ENCODE results near the gene SMOC2.

SMOC2 gene

DNA sequence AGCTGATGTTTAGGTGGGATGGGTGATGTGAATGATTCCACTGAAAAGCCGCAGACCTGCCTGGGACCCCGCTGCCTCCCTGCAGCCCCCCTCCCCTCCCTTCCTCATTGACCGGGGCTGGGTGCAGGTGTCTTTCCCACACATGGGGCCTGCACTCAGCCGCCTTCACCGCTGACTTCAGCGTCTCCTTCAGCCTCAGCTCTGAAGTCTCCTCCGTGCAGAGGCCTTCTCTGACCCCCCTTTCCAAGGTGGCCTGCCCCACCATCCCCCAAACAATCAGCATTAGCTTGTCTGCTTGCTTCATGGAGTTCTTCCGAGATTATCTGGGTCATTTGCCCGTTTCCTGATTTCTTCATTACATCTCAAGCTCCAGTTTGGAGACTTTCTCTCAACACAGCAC, 140.7 kb downstream of the SMOC2 start:
- H3K4me3 ChIP-seq (ENCODE audit: low read depth, low read length), result no peak overlapping the region

GRCh38 chr6:168582571-168582981, 141.6 kb downstream of the SMOC2 start:
- TF ChIP-seq, protein P1, sequence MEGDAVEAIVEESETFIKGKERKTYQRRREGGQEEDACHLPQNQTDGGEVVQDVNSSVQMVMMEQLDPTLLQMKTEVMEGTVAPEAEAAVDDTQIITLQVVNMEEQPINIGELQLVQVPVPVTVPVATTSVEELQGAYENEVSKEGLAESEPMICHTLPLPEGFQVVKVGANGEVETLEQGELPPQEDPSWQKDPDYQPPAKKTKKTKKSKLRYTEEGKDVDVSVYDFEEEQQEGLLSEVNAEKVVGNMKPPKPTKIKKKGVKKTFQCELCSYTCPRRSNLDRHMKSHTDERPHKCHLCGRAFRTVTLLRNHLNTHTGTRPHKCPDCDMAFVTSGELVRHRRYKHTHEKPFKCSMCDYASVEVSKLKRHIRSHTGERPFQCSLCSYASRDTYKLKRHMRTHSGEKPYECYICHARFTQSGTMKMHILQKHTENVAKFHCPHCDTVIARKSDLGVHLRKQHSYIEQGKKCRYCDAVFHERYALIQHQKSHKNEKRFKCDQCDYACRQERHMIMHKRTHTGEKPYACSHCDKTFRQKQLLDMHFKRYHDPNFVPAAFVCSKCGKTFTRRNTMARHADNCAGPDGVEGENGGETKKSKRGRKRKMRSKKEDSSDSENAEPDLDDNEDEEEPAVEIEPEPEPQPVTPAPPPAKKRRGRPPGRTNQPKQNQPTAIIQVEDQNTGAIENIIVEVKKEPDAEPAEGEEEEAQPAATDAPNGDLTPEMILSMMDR (IDR thresholded peaks at IDR 0.05; ENCODE audit: low read depth, low read length), result no peak
- no peak overlapping the region for H3K4me3 ChIP-seq (ENCODE audit: low read depth, low read length)

More for the DNA sequence above, 140.7 kb downstream of the SMOC2 start:
- TF ChIP-seq, protein P1 (IDR thresholded peaks at IDR 0.05; ENCODE audit: low read depth, low read length), result no peak

DNA sequence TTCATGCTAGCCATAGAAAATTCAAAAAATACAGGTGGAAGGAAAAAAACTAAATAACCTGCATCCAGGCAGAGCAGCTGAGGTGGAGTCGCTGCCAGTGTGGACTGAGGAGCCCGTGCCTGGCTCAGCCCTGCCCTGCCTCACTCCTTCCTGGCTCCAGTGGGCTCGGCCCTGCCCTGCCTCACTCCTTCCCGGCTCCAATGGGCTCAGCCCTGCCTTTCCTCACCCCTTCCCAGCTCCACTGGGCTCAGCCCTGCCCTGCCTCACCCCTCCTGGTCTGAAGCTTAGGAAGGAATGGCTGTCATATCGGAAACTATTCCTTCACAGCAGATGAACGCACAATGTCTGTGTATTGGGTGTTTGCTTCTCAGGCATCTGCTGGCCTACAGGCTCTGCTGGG, 142.1 kb downstream of the SMOC2 start:
- TF ChIP-seq, protein P1 (IDR thresholded peaks at IDR 0.05; ENCODE audit: low read depth, low read length), result no peak
- H3K4me3 ChIP-seq (ENCODE audit: low read depth, low read length), result no peak overlapping the region

DNA sequence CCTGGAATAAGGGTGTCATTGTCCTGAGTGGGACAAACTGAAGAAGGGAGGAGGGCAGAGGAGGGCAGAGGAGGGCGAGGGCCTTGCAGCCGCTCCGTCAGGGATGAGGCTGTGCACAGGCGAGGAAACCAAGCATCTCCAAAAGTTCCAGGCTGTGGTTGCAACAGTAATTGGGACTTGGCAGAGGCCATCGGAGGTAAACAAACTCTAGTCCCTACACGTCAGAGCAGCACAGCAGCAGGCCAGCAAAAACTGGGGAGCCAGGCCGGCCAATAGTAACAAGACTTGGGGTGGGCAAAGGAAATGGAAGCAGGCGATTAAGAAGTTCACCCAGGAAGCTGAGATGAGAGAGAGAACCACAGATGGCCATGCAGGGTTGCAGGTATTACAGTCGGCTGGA, 142.8 kb downstream of the SMOC2 start:
- TF ChIP-seq, protein P1 (IDR thresholded peaks at IDR 0.05; ENCODE audit: low read depth, low read length), result no peak
- H3K4me3 ChIP-seq (ENCODE audit: low read depth, low read length), result no peak overlapping the region

DNA sequence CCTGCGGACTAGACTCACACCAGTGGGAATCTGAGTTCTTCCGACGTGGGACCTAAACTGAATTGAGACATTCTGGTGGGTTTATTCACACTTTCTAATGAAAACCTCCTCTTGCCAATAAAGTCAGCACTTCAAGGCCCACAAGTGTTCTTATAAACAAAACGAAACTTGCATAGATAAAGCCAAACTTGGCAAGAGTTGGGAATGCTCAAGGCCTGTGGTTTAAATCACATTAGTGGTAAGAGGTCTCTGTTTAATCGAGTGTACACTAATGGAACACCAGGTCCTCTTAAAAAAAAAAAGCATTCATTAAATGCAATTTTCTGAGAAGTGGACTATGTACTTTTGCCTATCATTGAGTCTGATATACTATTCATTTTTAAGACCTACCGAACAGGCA, 143.3 kb downstream of the SMOC2 start:
- TF ChIP-seq, protein P1 (IDR thresholded peaks at IDR 0.05; ENCODE audit: low read depth, low read length), result no peak
- no peak overlapping the region for H3K4me3 ChIP-seq (ENCODE audit: low read depth, low read length)

- TF ChIP-seq, protein P1 (IDR thresholded peaks at IDR 0.05; ENCODE audit: low read depth, low read length), result no peak
Observed at GRCh38 chr6:168584671-168585070, 143.7 kb downstream of the SMOC2 start.

DNA sequence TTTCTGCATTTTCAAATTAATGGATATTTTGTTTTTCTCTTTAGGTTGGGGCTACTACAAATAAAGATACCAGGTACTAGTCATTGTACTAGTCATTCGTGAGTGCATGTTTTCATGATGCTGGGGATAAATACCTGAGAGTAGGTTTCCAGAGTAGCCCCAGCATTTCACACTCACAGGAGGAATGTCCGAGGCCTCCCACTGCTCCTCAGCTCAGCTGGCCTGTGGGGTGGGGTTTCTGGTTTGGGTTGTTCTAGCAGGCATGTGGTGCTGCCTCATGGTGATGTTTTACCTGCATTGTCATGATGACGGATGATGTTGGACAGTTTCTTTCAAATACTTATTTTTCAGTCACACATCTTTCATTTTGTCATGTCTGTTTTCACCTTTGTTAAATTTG, 144.5 kb downstream of the SMOC2 start:
- no peak overlapping the region for H3K4me3 ChIP-seq (ENCODE audit: low read depth, low read length)
- TF ChIP-seq, protein P1 (IDR thresholded peaks at IDR 0.05; ENCODE audit: low read depth, low read length), result no peak

More at GRCh38 chr6:168584671-168585070, 143.7 kb downstream of the SMOC2 start:
- H3K4me3 ChIP-seq (ENCODE audit: low read depth, low read length), result no peak overlapping the region

Measured in WI38 (cell line).